IPS-NIHi7 (cell line): ENCODE measurements around the gene KRT20.

Experiments
- DNase-seq: peaks from one replicate; pipeline ENCODE4 v3.0.0; 2012; ENCODE audit warnings: mixed read lengths; ENCODE audit errors: extremely low spot score

Gene KRT20

DNA sequence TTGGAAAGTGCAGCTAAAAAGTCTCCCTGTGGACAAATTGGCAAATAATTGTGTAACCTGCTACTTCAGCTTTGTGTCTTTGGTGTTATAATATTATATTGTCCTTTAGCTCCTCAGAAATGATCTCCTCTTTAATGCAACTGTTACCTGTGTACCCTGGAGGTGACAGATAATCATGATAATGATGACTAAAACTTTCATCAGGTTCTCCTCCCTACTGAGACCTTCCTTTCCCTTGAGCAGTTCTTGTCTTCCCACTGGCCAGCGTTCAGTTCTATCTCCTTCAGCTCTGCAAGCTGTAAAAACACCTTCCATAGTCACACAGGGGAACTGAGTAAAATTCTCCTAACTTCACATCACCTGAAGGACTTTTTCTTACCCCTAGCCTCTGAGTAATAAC lies 32.7 kb downstream of the KRT20 start:
- no peak for DNase-seq

DNA sequence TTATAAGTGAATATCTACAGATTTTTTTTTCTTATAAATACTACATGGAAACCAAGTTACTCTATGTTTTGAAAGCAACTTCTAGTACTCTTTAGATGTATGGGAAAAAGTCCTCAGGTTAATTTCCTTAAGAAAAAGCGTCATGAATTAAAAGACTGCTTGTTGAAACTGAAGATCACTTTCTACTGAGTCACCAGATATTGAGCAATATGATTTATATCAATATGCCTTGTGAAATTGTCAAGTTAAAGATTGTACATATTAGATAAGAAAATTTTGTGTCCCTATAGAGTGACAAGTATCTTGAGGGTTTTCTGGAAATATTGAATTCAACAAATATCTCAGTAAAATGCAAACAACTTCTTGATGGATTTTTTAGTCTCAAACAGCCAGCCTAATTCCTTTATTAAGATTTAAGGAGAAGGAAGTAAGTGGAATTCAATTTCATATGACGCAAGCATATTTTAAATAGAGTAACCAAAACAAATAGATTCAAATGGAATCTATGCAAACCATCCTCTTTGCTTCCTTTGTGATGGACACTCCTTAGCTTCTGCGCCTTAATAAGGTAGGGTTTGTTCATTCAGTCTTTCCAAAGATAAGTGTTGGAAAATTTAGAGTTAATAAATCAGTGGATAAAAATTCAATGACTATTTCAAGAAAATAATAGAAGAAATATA lies 34.6 kb downstream of the KRT20 start:
- no peak for DNase-seq

DNA sequence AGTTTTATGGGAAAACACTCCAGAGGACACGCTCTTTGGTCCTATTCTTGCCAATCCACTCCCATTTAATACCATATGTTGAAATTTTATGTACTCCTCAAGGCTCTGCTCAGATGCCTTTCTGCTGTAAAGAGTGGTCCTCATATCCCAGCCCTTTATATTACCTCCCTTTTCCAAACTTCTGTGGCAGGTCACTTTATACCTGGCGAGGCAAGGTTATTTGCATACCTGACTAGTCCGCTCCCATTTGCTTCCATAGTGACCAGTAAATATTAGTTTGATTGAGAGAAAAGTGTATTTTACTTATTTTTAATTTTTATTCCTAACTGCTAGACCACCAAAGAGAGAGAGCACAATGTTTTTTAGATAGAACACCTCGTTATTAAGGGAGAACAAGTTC lies 35.3 kb downstream of the KRT20 start:
- DNase-seq, result no peak

DNA sequence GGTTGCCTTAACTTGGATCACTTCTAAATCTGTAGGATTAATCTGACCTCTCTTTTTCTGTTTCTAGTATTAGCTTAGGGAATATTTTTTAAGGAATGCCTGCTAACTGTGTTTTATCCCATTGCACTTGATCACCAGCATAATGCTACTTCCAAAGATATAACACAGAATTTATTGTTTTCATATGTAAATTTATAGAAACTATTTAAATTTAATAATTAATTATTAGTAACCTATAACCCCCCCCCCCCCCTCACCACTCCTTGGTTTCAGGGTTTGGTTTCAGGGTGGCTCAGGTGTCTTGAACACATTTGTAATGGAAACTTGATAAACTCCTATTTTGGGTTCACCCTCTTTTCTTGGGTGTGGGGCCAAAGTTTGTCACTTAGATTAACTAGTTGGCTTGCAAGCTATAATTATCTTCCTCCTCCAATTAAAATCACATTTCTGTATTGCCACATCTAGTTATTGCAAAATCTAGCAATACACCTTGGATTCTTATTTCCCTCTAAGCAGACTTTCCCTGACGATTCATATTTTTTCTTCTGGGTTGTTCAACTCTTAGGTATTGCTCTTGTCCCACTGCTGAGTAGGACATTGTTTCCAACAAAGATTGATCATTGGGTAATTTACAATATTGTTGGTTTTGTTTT lies 36.3 kb downstream of the KRT20 start:
- DNase-seq, result no peak

DNA sequence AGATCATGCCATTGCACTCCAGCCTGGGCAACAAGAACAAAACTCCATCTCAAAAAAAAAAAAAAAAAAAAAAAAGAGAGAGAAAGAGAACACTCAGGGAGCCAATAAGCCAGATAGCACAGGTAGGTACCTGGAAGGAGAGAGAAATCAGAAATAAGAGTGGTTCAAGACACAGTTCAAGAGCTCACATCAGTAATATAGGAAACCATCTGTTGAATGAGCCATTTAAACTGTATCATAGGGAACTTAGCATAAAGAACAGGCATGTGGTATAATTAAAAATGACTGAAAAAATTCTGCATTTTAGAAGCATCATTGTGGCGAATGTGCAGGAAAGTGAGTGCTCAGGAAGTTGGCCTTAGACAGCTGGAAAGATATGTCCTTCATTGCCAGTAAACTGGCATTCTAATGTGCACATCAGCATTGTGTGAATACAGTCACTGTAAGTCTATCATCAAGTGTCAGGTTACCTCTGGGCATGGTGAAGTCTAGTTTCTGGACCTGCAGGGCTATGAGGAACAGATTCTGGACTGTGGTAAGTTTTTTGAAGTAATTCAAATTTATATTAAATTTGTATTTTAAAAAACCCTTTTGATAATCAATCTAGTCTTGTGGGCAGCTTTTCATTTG lies 38.4 kb downstream of the KRT20 start:
- DNase-seq, result no peak

DNA sequence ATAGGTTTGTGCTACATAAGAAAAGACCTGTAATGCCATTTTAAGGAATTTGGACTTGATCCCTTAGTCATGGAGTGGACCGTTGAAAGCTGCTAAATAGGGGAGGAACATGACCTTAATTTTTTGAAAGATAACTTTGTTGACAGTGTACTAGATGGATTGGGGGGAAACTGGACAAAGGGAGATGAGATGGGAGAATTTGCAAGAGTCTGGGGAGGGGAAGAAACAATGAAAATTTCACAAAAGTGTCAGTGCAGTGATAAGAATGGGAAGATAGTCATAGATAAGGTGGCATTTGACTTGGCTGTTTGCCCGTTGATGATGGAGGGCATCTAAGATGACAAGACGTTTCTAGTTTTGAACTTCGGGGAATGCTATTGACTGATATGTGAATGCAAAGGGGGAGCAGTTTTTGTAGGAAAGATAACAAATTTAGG lies 40.4 kb downstream of the KRT20 start:
- no peak for DNase-seq

DNA sequence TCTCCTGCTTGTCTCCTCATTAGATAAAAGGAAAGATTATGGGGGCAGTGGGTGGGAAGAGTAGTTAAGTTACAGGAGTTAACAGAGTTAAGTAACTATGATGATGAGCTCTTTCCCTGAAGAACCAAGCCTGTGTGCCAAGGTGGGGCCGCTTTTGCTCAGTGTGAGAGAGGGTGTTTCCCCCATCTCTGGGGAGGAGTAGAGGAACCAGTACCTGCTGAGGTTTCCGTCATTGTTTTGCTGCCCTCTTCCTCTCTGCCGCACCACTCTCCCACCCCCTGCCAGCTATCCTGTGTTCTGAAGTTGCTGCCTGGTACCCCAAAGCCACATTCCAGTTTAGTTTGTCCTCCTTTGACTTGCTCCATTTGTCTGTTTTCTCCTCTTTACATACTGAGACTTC lies 41.8 kb downstream of the KRT20 start:
- no peak for DNase-seq

DNA sequence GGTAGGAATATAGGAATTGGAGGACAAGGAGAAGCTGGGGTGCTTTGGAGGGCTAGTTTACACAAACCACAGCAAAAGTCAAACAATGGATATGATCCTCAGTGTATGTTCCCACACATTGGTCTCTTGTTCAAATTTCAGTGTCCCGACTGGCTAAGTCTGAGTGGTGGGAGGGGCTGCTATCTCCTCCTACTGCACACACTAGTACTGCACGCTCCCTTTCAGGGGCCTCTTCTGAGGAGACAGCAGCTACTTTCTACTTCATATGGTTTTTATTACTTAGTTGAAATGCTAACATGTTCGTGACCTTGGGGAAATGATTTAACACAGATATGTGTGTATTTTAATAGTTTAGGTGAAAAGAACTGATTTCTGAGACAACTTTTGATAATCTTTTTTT lies 43.8 kb downstream of the KRT20 start:
- no peak for DNase-seq

DNA sequence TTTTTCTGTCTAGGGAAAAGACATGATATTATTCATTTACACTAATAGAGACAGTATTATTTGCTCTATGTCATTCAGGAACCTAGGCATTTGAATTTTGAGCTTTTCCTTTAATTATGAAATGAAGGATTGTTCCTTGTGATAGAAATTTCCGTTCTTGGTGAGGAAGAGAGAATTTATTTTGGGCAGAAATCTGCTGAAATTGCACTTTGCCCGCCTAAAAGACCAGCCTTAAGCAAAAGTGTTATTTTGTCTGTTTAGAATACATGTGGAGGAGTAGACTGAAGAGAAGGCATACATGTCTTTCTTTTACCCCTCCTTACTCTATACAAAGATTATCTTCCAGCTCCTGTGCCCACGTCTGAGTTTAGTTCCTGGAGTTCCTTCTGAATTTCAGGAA lies 45.8 kb downstream of the KRT20 start:
- no peak for DNase-seq

DNA sequence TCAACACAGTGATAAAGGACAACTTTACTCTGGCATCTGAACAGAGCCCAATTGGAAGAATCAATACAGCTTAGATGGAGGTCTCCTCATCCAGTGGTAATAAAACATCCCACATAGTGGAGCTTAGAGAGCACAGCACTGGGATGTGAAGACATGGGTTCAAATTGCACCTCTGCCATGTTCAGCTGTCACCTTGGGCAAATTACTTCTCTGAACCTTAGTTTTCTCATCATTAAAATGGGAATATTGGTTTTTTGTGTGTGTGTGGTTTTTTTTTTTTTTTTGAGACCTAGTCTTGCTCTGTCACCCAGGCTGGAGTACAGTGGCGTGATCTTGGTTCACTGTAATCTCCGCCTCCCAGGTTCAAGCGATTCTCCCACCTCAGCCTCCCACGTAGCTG lies 49.0 kb downstream of the KRT20 start:
- no peak for DNase-seq

DNA sequence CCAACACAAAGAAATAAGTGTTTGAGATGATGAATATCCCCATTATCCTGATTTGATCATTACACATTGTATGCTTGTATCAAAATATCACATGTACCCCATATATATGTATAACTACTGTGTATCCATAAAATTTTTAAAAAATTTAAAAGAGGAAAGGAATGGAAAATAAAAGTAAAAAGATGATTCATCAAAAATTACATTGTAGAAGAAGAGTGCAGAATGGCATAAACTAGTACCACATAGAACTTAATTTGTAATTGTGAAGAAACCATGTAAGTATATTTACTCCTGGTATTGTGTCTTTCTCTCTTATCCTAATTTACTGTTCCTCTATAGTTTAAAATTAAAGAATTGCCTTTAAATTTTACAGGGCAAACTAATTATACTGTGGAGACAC lies 51.2 kb downstream of the KRT20 start:
- no peak for DNase-seq

DNA sequence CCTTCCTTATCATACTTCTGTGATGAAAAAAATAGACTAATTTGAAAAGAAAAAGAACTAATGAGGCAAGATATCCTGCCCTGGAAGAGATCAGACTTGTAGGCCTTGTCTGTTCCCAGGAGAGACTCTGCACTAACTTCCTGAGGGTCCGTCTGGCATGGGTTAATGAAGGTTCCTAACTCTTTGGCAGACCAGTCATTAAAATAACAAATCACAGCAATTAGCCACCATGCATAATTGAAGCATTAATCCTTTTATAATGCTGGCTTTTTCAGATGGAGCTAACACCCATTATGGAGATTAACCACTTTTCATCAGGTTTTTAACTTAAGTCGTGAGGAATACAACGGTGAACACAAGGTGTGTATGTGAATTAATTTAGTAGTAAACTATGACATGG lies 52.2 kb downstream of the KRT20 start:
- DNase-seq, result no peak

DNA sequence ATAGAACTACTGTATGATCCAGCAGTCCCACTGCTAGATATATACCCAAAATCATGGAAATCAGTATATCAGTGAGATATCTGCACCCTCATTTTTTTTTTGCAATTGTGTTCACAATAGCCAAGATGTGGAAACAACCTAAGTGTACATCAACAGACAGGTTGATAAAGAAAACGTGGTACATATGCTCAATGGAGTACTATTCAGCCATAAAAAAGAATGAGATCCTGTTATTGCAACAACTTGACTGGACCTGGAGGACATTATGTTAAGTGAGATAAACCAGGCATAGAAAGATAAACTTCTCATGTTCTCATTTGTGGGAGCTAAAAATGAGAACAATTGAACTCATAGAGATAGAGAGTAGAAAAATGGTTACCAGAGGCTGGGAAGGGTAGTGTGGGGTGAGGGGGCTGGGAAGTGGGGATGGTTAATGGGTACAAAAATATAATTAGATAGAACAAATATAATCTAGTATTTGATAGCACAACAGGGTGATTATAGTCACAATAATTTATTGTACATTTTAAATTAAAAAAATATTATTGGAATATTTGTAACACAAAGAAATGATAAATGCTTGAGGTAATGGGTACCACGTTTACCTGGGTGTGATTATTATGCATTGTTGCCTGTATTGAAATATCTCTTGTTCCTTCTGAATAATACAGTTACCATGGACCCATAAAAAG lies 54.8 kb downstream of the KRT20 start:
- no peak for DNase-seq

DNA sequence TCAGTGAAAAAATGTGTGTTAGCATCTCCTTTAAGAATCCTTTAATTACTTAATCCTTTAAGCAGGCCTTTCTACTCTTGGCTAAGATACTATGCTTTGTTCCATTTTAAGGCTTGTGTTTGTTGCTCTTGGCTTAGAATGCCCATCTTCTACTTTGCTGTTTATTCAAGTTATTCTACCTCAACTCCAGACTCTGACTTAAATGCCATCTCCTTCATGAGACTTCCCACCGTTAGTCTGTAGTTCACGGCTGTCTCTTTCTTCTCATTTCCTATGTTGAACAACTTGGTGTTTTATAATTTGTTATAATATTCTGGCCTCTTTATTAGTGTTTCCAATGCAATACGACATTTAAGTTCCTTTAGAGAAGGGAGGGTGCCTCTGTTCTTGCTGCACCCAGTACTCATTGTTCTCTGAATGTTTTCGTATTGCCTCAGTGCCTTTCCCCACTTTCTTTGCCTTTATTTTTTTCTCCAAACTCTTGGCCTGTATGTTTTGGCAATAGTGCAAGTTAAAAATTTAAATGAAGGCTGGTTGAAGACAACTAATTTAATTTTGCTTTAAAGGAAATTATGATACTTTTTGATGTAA lies 56.5 kb downstream of the KRT20 start:
- DNase-seq, result no peak

DNA sequence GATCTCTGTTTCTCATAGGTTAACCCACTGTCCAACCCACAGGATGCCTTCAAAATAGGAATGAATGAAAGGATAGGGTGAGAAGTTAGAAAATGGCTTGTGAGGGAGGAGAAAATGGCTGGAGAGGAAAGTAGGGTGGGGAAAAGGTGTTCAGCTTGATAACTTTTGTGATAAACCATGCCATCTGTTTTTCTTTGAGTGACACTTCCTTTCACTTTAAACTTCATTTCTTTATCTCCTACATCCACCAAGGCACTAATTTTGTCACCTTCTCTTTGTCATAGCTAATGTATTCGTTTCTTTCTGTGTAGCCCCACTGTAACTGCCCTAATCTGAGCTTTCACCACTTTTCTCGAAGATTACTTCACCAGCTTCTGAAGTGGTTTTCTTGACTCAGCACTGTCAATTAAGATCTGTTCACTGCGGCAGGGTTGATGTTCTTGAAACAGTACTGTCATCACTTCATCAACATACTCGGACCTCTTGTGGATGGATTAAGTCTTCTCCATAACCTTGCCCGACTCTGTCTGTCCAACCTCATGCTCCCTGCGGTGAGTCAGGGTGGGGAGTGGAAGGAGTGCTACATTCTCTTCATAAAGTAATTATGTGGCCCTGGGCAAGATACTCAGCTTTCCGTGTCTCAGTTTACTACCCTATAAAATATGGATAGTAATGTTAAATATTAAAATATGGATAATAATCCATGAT lies 57.1 kb downstream of the KRT20 start:
- no peak for DNase-seq
